Neural crest cell (in vitro differentiated cells): ENCODE results near the gene FGFBP2. TPM values are rescaled to one million over a fixed set of nuclear protein-coding genes. Genes with fewer than 3 reads are reported as not detected.
"Not testable (repeated sequence)": the region's sequence is repeated elsewhere in the genome, so short reads cannot be mapped to it uniquely, and the experiment has no call there.

ENCODE experiments used
- DNase-seq: peaks from one replicate; pipeline ENCODE4 v3.0.0; 2021; ENCODE audit warnings: low read depth, mixed read lengths, low spot score
- H3K27ac Mint-ChIP-seq: one replicate; pipeline ENCODE4 v1.8.0; 2021; ENCODE audit warnings: mild to moderate bottlenecking, mixed read lengths; ENCODE audit not compliant: unreplicated experiment
- H3K27me3 Mint-ChIP-seq: 2 replicates; pipeline ENCODE4 v1.8.0; 2021; ENCODE audit warnings: low read depth, mild to moderate bottlenecking, mixed read lengths
- H3K36me3 Mint-ChIP-seq: 2 replicates; pipeline ENCODE4 v1.8.0; 2021; ENCODE audit warnings: low read depth, mild to moderate bottlenecking, mixed read lengths
- H3K4me1 Mint-ChIP-seq: 2 replicates; pipeline ENCODE4 v1.8.0; 2021; ENCODE audit warnings: mixed read lengths
- H3K4me3 Mint-ChIP-seq: one replicate; pipeline ENCODE4 v1.8.0; 2021; ENCODE audit warnings: mild to moderate bottlenecking, mixed read lengths
- H3K9me3 Mint-ChIP-seq: 2 replicates; pipeline ENCODE4 v1.8.0; 2021; ENCODE audit warnings: mixed read lengths
- total RNA-seq: library from RNA; stranded (reverse); gene quantifications from 2 replicates; pipeline ENCODE4 v1.2.1, GENCODE V29; 2021
- TF ChIP-seq, protein P1 (sequence below): fragments of 200-600 bp; sonication (generic); conservative IDR thresholded peaks from 2 replicates; pipeline ENCODE4 v1.5.0; 2021; ENCODE audit warnings: antibody characterized with exemption, mild to moderate bottlenecking

The FGFBP2 gene
- total RNA-seq, 1 donor from 2014 or later = 0.28 TPM

GRCh38 chr4:15920723-15921591 is 42.0 kb downstream of the FGFBP2 start:
- Mint-ChIP-seq H3K27me3 (peaks cover 9% of the 10 kb centered on the region), H3K4me3 (no peak overlapping the region)

DNA sequence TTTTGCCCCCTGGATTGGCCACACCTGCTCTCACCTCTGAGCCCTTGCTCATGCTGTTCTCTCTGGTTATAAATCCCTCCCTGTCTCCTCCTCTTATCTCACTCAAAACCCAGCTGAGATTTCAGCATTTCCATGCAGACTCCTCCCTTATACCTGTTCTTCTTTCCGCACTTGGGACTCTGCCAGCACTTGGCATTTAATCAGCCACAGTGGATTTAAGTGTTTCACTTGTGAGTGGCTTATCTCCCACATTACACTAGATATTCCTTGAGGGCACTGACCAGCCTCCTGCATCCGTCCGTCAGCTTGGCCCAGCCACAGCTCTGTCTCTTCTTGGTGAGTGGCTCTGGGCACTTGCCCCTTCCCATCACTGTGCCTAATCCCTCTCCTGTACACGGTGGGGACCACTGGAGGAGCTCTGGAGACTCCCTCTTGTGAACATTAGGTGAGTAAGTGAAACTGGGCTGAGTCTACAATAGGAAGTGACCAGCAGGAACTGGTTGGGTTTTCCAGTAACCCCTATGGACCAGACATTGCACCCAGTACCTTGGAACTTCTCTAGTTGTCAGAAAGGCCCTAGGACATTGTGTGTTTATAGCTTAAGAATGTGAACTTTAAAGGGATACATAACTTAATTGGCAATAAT is 44.4 kb downstream of the FGFBP2 start:
- H3K27me3 Mint-ChIP-seq = peaks cover 4% of the 10 kb centered on the region
- H3K4me1 Mint-ChIP-seq = peaks cover under 1% of the 10 kb centered on the region
- no peaks in the 10 kb centered on the region for H3K36me3 Mint-ChIP-seq
- H3K9me3 Mint-ChIP-seq = peaks cover 4% of the 10 kb centered on the region
- H3K4me3 Mint-ChIP-seq = no peak overlapping the region
- TF ChIP-seq, protein P1, sequence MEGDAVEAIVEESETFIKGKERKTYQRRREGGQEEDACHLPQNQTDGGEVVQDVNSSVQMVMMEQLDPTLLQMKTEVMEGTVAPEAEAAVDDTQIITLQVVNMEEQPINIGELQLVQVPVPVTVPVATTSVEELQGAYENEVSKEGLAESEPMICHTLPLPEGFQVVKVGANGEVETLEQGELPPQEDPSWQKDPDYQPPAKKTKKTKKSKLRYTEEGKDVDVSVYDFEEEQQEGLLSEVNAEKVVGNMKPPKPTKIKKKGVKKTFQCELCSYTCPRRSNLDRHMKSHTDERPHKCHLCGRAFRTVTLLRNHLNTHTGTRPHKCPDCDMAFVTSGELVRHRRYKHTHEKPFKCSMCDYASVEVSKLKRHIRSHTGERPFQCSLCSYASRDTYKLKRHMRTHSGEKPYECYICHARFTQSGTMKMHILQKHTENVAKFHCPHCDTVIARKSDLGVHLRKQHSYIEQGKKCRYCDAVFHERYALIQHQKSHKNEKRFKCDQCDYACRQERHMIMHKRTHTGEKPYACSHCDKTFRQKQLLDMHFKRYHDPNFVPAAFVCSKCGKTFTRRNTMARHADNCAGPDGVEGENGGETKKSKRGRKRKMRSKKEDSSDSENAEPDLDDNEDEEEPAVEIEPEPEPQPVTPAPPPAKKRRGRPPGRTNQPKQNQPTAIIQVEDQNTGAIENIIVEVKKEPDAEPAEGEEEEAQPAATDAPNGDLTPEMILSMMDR = no peak
- H3K27ac Mint-ChIP-seq = no peak overlapping the region
- no peak for DNase-seq

More at GRCh38 chr4:15920723-15921591, 42.0 kb downstream of the FGFBP2 start:
- TF ChIP-seq, protein P1 = no peak
- H3K27ac Mint-ChIP-seq = no peak overlapping the region
- H3K36me3 Mint-ChIP-seq = no peaks in the 10 kb centered on the region
- peaks cover 1% of the 10 kb centered on the region for H3K9me3 Mint-ChIP-seq
- no peaks in the 10 kb centered on the region for H3K4me1 Mint-ChIP-seq
- no peak for DNase-seq

DNA sequence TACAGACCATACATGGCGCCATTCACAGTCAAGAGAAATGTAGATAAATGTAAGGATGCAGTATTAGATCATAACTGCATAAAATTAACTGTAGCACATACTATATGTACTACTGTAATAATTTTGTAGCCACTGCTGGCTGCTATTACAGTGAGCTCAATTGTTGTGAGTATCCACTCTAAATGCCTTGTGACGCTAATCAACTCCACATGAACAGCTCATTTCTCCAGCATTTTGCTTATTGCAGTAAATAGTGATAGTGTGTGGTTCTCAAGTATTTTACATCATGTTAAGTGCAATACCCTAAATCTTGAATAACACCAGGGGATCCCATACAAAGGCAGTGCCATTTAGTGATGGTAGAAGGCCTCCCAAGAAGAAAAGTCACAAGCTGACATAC is 45.7 kb downstream of the FGFBP2 start:
- Mint-ChIP-seq H3K4me1 (peaks cover 7% of the 10 kb centered on the region), H3K36me3 (no peaks in the 10 kb centered on the region), H3K27me3 (peaks cover 3% of the 10 kb centered on the region), H3K9me3 (peaks cover 4% of the 10 kb centered on the region), H3K4me3 (no peak overlapping the region), H3K27ac (no peak overlapping the region)
- TF ChIP-seq, protein P1 = no peak
- no peak for DNase-seq

- not testable (repeated sequence) for H3K27me3 Mint-ChIP-seq, H3K9me3 Mint-ChIP-seq, H3K36me3 Mint-ChIP-seq, H3K4me1 Mint-ChIP-seq, H3K27ac Mint-ChIP-seq, H3K4me3 Mint-ChIP-seq, DNase-seq
Measured at GRCh38 chr4:15916358-15916757, 46.6 kb downstream of the FGFBP2 start.

GRCh38 chr4:15914736-15915135 is 48.2 kb downstream of the FGFBP2 start:
- Mint-ChIP-seq H3K36me3 (no peaks in the 10 kb centered on the region), H3K27ac (no peak overlapping the region), H3K9me3 (peaks cover 4% of the 10 kb centered on the region), H3K4me1 (peaks cover 7% of the 10 kb centered on the region), H3K27me3 (no peaks in the 10 kb centered on the region), H3K4me3 (no peak overlapping the region)
- DNase-seq = no peak
- TF ChIP-seq, protein P1 = no peak

DNA sequence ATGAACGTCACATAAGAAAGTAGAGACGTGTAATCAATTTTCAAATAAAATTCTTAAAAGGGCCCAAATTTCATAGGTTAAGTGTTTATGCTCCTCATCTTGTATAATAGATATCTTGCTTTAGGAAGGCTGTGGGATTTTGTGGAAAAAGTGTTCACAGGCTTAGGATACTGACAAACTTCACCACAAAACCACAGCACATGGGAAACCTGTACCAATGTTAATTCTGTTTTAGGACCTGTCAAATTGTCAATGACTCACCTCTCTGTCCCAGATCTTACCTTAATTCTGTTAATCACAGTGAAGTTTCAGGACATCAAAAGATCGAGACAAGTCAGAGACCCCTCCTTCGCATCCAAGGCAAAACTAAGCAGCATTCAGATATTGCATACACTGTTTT is 48.7 kb downstream of the FGFBP2 start:
- H3K27ac Mint-ChIP-seq = no peak overlapping the region
- TF ChIP-seq, protein P1 = no peak
- H3K36me3 Mint-ChIP-seq = no peaks in the 10 kb centered on the region
- no peak for DNase-seq
- no peak overlapping the region for H3K4me3 Mint-ChIP-seq
- H3K9me3 Mint-ChIP-seq = peaks cover 4% of the 10 kb centered on the region
- peaks cover 7% of the 10 kb centered on the region for H3K4me1 Mint-ChIP-seq
- H3K27me3 Mint-ChIP-seq = no peaks in the 10 kb centered on the region
